DND-41 (cell line): ENCODE data around the gene OPCML.

ENCODE experiments used
- ATAC-seq: fragments of 200-7000 bp; cut with Tn5 transposase; 3 replicates; pipeline ENCODE4 v1.9.1; 2021; ENCODE audit warnings: low read depth; ENCODE audit not compliant: insufficient read depth
- DNase-seq: peaks from one replicate; pipeline ENCODE4 v3.0.0-alpha.2; 2020
- H2AFZ ChIP-seq: 2 replicates; pipeline ENCODE4 v1.6.0; 2012; ENCODE audit warnings: low read depth, low read length
- H3K27ac ChIP-seq: 2 replicates; pipeline ENCODE4 v1.5.1; 2012; ENCODE audit warnings: low read length, inconsistent platforms
- H3K27me3 ChIP-seq: fragments of 200-600 bp; sonication (generic); 2 replicates; pipeline ENCODE4 v1.6.0; 2012; ENCODE audit warnings: low read length, mild to moderate bottlenecking, inconsistent platforms; ENCODE audit not compliant: insufficient read depth, poor library complexity
- H3K36me3 ChIP-seq: 2 replicates; pipeline ENCODE4 v1.5.1; 2012; ENCODE audit warnings: low read length, inconsistent platforms; ENCODE audit not compliant: insufficient read depth
- H3K4me1 ChIP-seq: 2 replicates; pipeline ENCODE4 v1.5.1; 2012; ENCODE audit warnings: mild to moderate bottlenecking, low read length; ENCODE audit not compliant: insufficient read depth
- H3K4me2 ChIP-seq: 2 replicates; pipeline ENCODE4 v1.6.0; 2012; ENCODE audit warnings: mild to moderate bottlenecking, moderate library complexity, low read length, inconsistent platforms; ENCODE audit not compliant: insufficient read depth
- H3K4me3 ChIP-seq, 2 experiments: fragments of 200-600 bp in 1 of 2; shearing (Covaris generic) in 1 of 2; 2 replicates each; pipeline ENCODE4 v1.5.1; 2012 to 2016; ENCODE audit warnings: inconsistent platforms in 2 of 2, low read length in 2 of 2, mild to moderate bottlenecking in 2 of 2, low read depth in 1 of 2, moderate library complexity in 1 of 2
- H3K79me2 ChIP-seq: 2 replicates; pipeline ENCODE4 v1.6.0; 2012; ENCODE audit warnings: low read length, inconsistent platforms; ENCODE audit not compliant: insufficient read depth
- H3K9ac ChIP-seq: 2 replicates; pipeline ENCODE4 v1.6.0; 2012; ENCODE audit warnings: low read depth, mild to moderate bottlenecking, inconsistent platforms, low read length, moderate library complexity
- H3K9me3 ChIP-seq: 2 replicates; pipeline ENCODE4 v1.5.1; 2012; ENCODE audit warnings: low read length, moderate library complexity, mild to moderate bottlenecking, inconsistent platforms; ENCODE audit not compliant: insufficient read depth, severe bottlenecking
- H4K20me1 ChIP-seq: 2 replicates; pipeline ENCODE4 v1.6.0; 2012; ENCODE audit warnings: low read length; ENCODE audit not compliant: insufficient read depth
- EZH2 ChIP-seq: IDR thresholded peaks from 3 replicates; pipeline ENCODE4 v1.6.1; 2012; ENCODE audit warnings: borderline replicate concordance, low read depth, mild to moderate bottlenecking, moderate library complexity, low read length, inconsistent platforms; ENCODE audit not compliant: severe bottlenecking
- TF ChIP-seq, protein P1 (sequence below): IDR thresholded peaks from 2 replicates; pipeline ENCODE4 v1.5.1; 2012; ENCODE audit warnings: borderline replicate concordance, low read length, moderate library complexity, mild to moderate bottlenecking; ENCODE audit not compliant: poor library complexity, severe bottlenecking; ENCODE audit errors: extremely low read depth

The OPCML gene

GRCh38 chr11:132671851-132672370 lies 860.4 kb downstream of the OPCML start:
- H3K79me2 ChIP-seq: no peaks in the 10 kb centered on the region
- no peak overlapping the region for H3K4me3 ChIP-seq
- no peak overlapping the region for H3K27ac ChIP-seq
- H3K9ac ChIP-seq: no peak overlapping the region
- H3K4me1 ChIP-seq: peaks cover 13% of the 10 kb centered on the region
- no peak for TF ChIP-seq EZH2
- TF ChIP-seq, protein P1, sequence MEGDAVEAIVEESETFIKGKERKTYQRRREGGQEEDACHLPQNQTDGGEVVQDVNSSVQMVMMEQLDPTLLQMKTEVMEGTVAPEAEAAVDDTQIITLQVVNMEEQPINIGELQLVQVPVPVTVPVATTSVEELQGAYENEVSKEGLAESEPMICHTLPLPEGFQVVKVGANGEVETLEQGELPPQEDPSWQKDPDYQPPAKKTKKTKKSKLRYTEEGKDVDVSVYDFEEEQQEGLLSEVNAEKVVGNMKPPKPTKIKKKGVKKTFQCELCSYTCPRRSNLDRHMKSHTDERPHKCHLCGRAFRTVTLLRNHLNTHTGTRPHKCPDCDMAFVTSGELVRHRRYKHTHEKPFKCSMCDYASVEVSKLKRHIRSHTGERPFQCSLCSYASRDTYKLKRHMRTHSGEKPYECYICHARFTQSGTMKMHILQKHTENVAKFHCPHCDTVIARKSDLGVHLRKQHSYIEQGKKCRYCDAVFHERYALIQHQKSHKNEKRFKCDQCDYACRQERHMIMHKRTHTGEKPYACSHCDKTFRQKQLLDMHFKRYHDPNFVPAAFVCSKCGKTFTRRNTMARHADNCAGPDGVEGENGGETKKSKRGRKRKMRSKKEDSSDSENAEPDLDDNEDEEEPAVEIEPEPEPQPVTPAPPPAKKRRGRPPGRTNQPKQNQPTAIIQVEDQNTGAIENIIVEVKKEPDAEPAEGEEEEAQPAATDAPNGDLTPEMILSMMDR: no peak
- no peak for ATAC-seq
- no peak overlapping the region for H3K4me2 ChIP-seq
- no peak overlapping the region for H2AFZ ChIP-seq
- no peaks in the 10 kb centered on the region for H3K36me3 ChIP-seq
- H3K27me3 ChIP-seq: no peaks in the 10 kb centered on the region
- no peak for DNase-seq
- H4K20me1 ChIP-seq: no peaks in the 10 kb centered on the region
- H3K9me3 ChIP-seq: no peaks in the 10 kb centered on the region

GRCh38 chr11:132670921-132671675 lies 861.2 kb downstream of the OPCML start:
- Histone ChIP-seq H3K9ac (no peak overlapping the region), H3K36me3 (no peaks in the 10 kb centered on the region), H3K27me3 (no peaks in the 10 kb centered on the region), H3K4me2 (no peak overlapping the region), H3K79me2 (no peaks in the 10 kb centered on the region), H3K9me3 (no peaks in the 10 kb centered on the region), H2AFZ (no peak overlapping the region), H3K4me1 (peaks cover 13% of the 10 kb centered on the region), H3K4me3 (no peak overlapping the region), H4K20me1 (no peaks in the 10 kb centered on the region), H3K27ac (no peak overlapping the region)
- ATAC-seq: no peak
- DNase-seq: no peak
- no peak for TF ChIP-seq EZH2
- TF ChIP-seq, protein P1: no peak

- Histone ChIP-seq H2AFZ (no peak overlapping the region), H4K20me1 (no peaks in the 10 kb centered on the region), H3K4me1 (peaks cover 13% of the 10 kb centered on the region), H3K36me3 (no peaks in the 10 kb centered on the region), H3K4me2 (no peak overlapping the region), H3K79me2 (no peaks in the 10 kb centered on the region), H3K9me3 (no peaks in the 10 kb centered on the region), H3K27ac (no peak overlapping the region), H3K27me3 (no peaks in the 10 kb centered on the region), H3K9ac (no peak overlapping the region), H3K4me3 (no peak overlapping the region)
- ATAC-seq: no peak
- no peak for DNase-seq
- TF ChIP-seq, protein P1: no peak
- no peak for TF ChIP-seq EZH2
Observed at GRCh38 chr11:132669949-132670348, 862.4 kb downstream of the OPCML start.
